Measurements from ENCODE around the gene DNAH17.
A peak's percentile ranks its signal among the peaks of the same experiment; 100 is the strongest.

- TF ChIP-seq CTCF (IDR thresholded peaks at IDR 0.05), result no peak
- peak in 1 of 2 donors; percentile 24 for TF ChIP-seq EP300 (IDR thresholded peaks at IDR 0.05)
These were observed 41.3 kb upstream of the DNAH17 start for GRCh38 chr17:78618264-78619066.
